GM12892 (cell line): Measurements from ENCODE around the gene NES.
"Not testable (repeated sequence)": the region's sequence is repeated elsewhere in the genome, so short reads cannot be mapped to it uniquely, and the experiment has no call there.

Source experiments
- DNase-seq: peaks from one replicate; pipeline ENCODE4 v3.0.0; 2011; ENCODE audit not compliant: insufficient read length
- FAIRE-seq: peaks from 2 replicates; lab custom pipeline; 2011; peaks lifted over from hg19 to GRCh38; lab: Jason Lieb, UNC
- POLR2A ChIP-seq: IDR thresholded peaks from 2 replicates; pipeline ENCODE4 v1.6.1; 2011; ENCODE audit warnings: low read depth, low read length, control low read depth
- POLR2AphosphoS5 ChIP-seq: IDR thresholded peaks from 2 replicates; pipeline ENCODE4 v1.6.1; 2011; ENCODE audit warnings: low read depth, low read length, control low read depth
- TAF1 ChIP-seq: IDR thresholded peaks from 2 replicates; pipeline ENCODE4 v1.6.1; 2011; ENCODE audit warnings: low read depth, mild to moderate bottlenecking, control low read depth, low read length, borderline replicate concordance

Gene NES

GRCh38 chr1:156632355-156632754 is 44.9 kb downstream of the NES start:
- no peak for FAIRE-seq
- no peak for DNase-seq
- TF ChIP-seq TAF1 (no peak), POLR2AphosphoS5 (no peak), POLR2A (no peak)

- FAIRE-seq, DNase-seq: not testable (repeated sequence)
Measured at GRCh38 chr1:156631152-156631551, 46.1 kb downstream of the NES start.

- no peak for FAIRE-seq
- no peak for TF ChIP-seq POLR2AphosphoS5
- TF ChIP-seq POLR2A, result no peak
- no peak for TF ChIP-seq TAF1
- DNase-seq, result no peak
Measured at GRCh38 chr1:156629823-156630449, 47.3 kb downstream of the NES start.

GRCh38 chr1:156627313-156627880 is 49.8 kb downstream of the NES start:
- no peak for DNase-seq
- no peak for FAIRE-seq
- no peak for TF ChIP-seq POLR2A
- no peak for TF ChIP-seq TAF1
- no peak for TF ChIP-seq POLR2AphosphoS5

- DNase-seq (no peak), FAIRE-seq (peak; percentile 30)
- TF ChIP-seq POLR2AphosphoS5, result no peak
- no peak for TF ChIP-seq TAF1
- TF ChIP-seq POLR2A, result no peak
Measured at GRCh38 chr1:156626079-156626438, 51.1 kb downstream of the NES start.

- peak; percentile 51 for FAIRE-seq
- DNase-seq, result no peak
- TF ChIP-seq POLR2AphosphoS5 (no peak), POLR2A (no peak), TAF1 (no peak)
Measured at GRCh38 chr1:156625436-156626078, 51.6 kb downstream of the NES start.

- no peak for TF ChIP-seq POLR2A
- no peak for TF ChIP-seq POLR2AphosphoS5
- no peak for TF ChIP-seq TAF1
- FAIRE-seq (no peak), DNase-seq (no peak)
Measured at GRCh38 chr1:156624814-156625435, 52.3 kb downstream of the NES start.

- DNase-seq (no peak), FAIRE-seq (no peak)
- TF ChIP-seq POLR2A, result no peak
- TF ChIP-seq POLR2AphosphoS5, result no peak
- no peak for TF ChIP-seq TAF1
Measured at GRCh38 chr1:156623946-156624813, 53.0 kb downstream of the NES start.

- no peak for DNase-seq
- TF ChIP-seq POLR2AphosphoS5, result no peak
- no peak for TF ChIP-seq POLR2A
- no peak for TF ChIP-seq TAF1
- FAIRE-seq, result no peak
Measured at GRCh38 chr1:156622581-156623297, 54.5 kb downstream of the NES start.

- DNase-seq (no peak), FAIRE-seq (no peak)
- TF ChIP-seq TAF1 (no peak), POLR2AphosphoS5 (no peak)
Measured at GRCh38 chr1:156619582-156619955, 57.6 kb downstream of the NES start.

GRCh38 chr1:156618853-156619581 is 58.2 kb downstream of the NES start, which contains the start of gene HAPLN2:
Gene HAPLN2, plus strand, starts transcription at chr1:156619415. Its CDS starts 4,076 bp downstream, at chr1:156623491.
- DNase-seq (no peak), FAIRE-seq (no peak)
- no peak for TF ChIP-seq POLR2A
- TF ChIP-seq POLR2AphosphoS5, result no peak
- no peak for TF ChIP-seq TAF1
